RWPE2 (cell line): ENCODE measurements around the gene HINT3.
"Not testable (repeated sequence)": the region's sequence is repeated elsewhere in the genome, so short reads cannot be mapped to it uniquely, and the experiment has no call there.

Source experiments
- ATAC-seq: fragments of 200-7000 bp; cut with Tn5 transposase; 3 replicates; pipeline ENCODE4 v1.9.1; 2021; ENCODE audit warnings: low read depth
- DNase-seq: peaks from one replicate; pipeline ENCODE4 v3.0.0-alpha.2; 2020; ENCODE audit warnings: low spot score
- H3K27ac ChIP-seq: fragments of 450-650 bp; 2 replicates; pipeline ENCODE4 v1.5.1; 2017; ENCODE audit warnings: mild to moderate bottlenecking; ENCODE audit not compliant: poor library complexity, severe bottlenecking
- H3K27me3 ChIP-seq: fragments of 250-450 bp; sonication (Bioruptor Pico); 2 replicates; pipeline ENCODE4 v1.5.1; 2021; ENCODE audit warnings: mild to moderate bottlenecking, moderate library complexity; ENCODE audit not compliant: insufficient read depth, poor library complexity, severe bottlenecking
- H3K36me3 ChIP-seq: fragments of 250-450 bp; sonication (Bioruptor Pico); 2 replicates; pipeline ENCODE4 v1.5.1; 2020; ENCODE audit warnings: low read depth, mild to moderate bottlenecking, moderate library complexity
- H3K4me1 ChIP-seq: fragments of 250-450 bp; sonication (Bioruptor Pico); 2 replicates; pipeline ENCODE4 v1.5.1; 2021; ENCODE audit warnings: mild to moderate bottlenecking, moderate library complexity; ENCODE audit not compliant: insufficient read depth, poor library complexity, severe bottlenecking
- H3K4me3 ChIP-seq: fragments of 250-450 bp; sonication (Bioruptor Pico); 2 replicates; pipeline ENCODE4 v1.5.1; 2021; ENCODE audit warnings: mild to moderate bottlenecking, moderate library complexity; ENCODE audit not compliant: severe bottlenecking
- H3K9me3 ChIP-seq: fragments of 250-450 bp; sonication (Bioruptor Pico); 2 replicates; pipeline ENCODE4 v1.5.1; 2021; ENCODE audit warnings: mild to moderate bottlenecking, moderate library complexity; ENCODE audit not compliant: severe bottlenecking
- TF ChIP-seq, protein P1 (sequence below): fragments of 450-650 bp; IDR thresholded peaks from one replicate; pipeline ENCODE4 v1.5.1; 2017; ENCODE audit warnings: mild to moderate bottlenecking, moderate library complexity; ENCODE audit not compliant: poor library complexity, severe bottlenecking

Gene HINT3

DNA sequence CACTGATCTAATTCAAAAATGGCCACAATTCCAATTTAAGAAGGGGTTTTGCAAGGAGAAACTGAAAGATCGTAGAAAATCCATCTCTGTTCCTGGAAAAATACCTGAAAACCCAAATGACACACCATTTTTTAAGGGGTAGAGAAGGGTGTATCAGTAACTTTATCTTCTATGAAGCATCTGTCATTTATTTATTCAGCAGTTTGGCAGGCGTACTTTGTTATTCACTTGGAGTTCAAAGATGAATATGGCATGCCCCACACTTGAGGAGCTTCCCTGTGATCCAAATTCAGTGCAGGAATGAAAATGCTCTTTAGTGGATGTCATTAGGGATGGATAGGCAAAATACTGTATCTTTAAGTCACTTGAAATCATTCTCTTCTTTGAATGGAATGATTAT is 7.2 kb downstream of the HINT3 start:
- no peak overlapping the region for H3K27ac ChIP-seq
- no peak overlapping the region for H3K4me3 ChIP-seq
- TF ChIP-seq, protein P1, sequence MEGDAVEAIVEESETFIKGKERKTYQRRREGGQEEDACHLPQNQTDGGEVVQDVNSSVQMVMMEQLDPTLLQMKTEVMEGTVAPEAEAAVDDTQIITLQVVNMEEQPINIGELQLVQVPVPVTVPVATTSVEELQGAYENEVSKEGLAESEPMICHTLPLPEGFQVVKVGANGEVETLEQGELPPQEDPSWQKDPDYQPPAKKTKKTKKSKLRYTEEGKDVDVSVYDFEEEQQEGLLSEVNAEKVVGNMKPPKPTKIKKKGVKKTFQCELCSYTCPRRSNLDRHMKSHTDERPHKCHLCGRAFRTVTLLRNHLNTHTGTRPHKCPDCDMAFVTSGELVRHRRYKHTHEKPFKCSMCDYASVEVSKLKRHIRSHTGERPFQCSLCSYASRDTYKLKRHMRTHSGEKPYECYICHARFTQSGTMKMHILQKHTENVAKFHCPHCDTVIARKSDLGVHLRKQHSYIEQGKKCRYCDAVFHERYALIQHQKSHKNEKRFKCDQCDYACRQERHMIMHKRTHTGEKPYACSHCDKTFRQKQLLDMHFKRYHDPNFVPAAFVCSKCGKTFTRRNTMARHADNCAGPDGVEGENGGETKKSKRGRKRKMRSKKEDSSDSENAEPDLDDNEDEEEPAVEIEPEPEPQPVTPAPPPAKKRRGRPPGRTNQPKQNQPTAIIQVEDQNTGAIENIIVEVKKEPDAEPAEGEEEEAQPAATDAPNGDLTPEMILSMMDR, result no peak
- H3K4me1 ChIP-seq, result no peaks in the 10 kb centered on the region
- ATAC-seq (no peak), DNase-seq (no peak)
- H3K36me3 ChIP-seq, result 0 out of 2 replicates have a peak, but pooled peaks cover 13% of the 10 kb centered on the region
- no peaks in the 10 kb centered on the region for H3K9me3 ChIP-seq
- H3K27me3 ChIP-seq, result no peaks in the 10 kb centered on the region

GRCh38 chr6:125966569-125966968 is 10.0 kb downstream of the HINT3 start:
- ATAC-seq (no peak), DNase-seq (no peak)
- no peaks in the 10 kb centered on the region for H3K4me1 ChIP-seq
- TF ChIP-seq, protein P1, result no peak
- no peak overlapping the region for H3K4me3 ChIP-seq
- no peak overlapping the region for H3K27ac ChIP-seq
- no peaks in the 10 kb centered on the region for H3K9me3 ChIP-seq
- H3K27me3 ChIP-seq, result no peaks in the 10 kb centered on the region
- H3K36me3 ChIP-seq, result 0 out of 2 replicates have a peak, but pooled peaks cover 13% of the 10 kb centered on the region

- ATAC-seq, result no peak
- TF ChIP-seq, protein P1, result no peak
- no peak overlapping the region for H3K27ac ChIP-seq
- no peaks in the 10 kb centered on the region for H3K27me3 ChIP-seq
- no peaks in the 10 kb centered on the region for H3K4me1 ChIP-seq
- no peak for DNase-seq
- no peaks in the 10 kb centered on the region for H3K9me3 ChIP-seq
- no peak overlapping the region for H3K4me3 ChIP-seq
- H3K36me3 ChIP-seq, result peaks cover 17% of the 10 kb centered on the region; the same call in 1 of the 2 replicates
Measured at GRCh38 chr6:125968493-125968892, 11.9 kb downstream of the HINT3 start.

GRCh38 chr6:125970760-125971159 is 14.2 kb downstream of the HINT3 start:
- no peak for DNase-seq
- H3K36me3 ChIP-seq, result peaks cover 32% of the 10 kb centered on the region
- no peaks in the 10 kb centered on the region for H3K4me1 ChIP-seq
- no peak overlapping the region for H3K27ac ChIP-seq
- no peaks in the 10 kb centered on the region for H3K9me3 ChIP-seq
- ATAC-seq, result no peak
- H3K27me3 ChIP-seq, result no peaks in the 10 kb centered on the region
- TF ChIP-seq, protein P1, result no peak
- no peak overlapping the region for H3K4me3 ChIP-seq

- H3K27me3 ChIP-seq, H3K27ac ChIP-seq, H3K4me3 ChIP-seq, DNase-seq, H3K4me1 ChIP-seq, H3K9me3 ChIP-seq, ATAC-seq: not testable (repeated sequence)
- H3K36me3 ChIP-seq, result peaks cover 27% of the 10 kb centered on the region
Measured at GRCh38 chr6:125972478-125972877, 15.9 kb downstream of the HINT3 start.
